KBM-7 (cell line): Measurements from ENCODE around the gene HSD17B2.
"Not testable (repeated sequence)": the region's sequence is repeated elsewhere in the genome, so short reads cannot be mapped to it uniquely, and the experiment has no call there.

ENCODE experiments used
- DNase-seq: peaks from one replicate; pipeline ENCODE4 v3.0.0-alpha.2; 2015
- in situ Hi-C: fragments of 300-500 bp; cut with MboI; formaldehyde crosslinking; loops from 2 replicates; pipeline ENCODE4 v1.14.3; 2020; ENCODE audit warnings: low sequenced_read_pairs, low pct_unique_long_range_greater_than_20kb, mixed read lengths

HSD17B2 gene

GRCh38 chr16:82108100-82108499 is 73.0 kb downstream of the HSD17B2 start:
- in situ Hi-C loops: no loop called here
- no peak for DNase-seq

DNA sequence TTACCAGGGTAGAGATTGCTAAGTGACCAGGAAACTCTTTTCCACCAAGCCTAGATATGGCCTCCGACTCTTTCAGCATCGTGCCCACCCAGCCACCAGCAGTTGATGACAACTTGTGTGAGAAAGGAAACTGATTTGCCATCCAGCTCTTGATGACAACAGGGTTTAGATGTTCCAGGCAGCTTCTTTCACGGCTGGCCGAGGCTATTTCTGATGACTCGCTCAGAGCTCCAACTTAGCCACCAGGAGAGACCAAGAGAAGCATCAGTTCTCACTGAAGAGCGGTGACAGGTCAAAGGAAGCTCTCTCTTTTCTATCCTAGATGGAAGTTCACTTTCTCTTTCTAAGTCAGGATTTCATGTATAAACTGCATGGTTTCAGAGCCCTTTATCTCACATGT is 73.7 kb downstream of the HSD17B2 start:
- DNase-seq: no peak
- in situ Hi-C loops: no loop called here

GRCh38 chr16:82109266-82109665 is 74.2 kb downstream of the HSD17B2 start:
- DNase-seq, in situ Hi-C loops: not testable (repeated sequence)

DNA sequence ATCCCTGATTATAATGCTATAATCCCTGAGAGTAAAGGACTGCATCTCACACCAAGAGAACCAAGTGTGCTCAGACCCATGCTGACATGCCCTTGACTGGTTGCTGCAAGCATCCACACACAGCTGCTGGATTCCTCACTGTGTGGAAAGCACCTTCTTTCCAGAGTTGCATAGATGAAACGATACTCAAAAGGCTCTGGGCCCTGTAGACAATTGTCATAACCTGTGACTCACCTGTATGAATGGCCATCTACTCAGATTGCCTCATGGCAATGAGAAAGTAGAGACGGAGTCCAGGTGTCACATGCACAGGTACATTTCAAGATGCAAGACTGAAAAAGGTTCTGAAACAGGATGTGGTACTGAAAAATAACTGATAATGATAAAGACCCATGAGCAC is 76.9 kb downstream of the HSD17B2 start:
- in situ Hi-C loops: no loop called here

GRCh38 chr16:82113741-82114140 is 78.7 kb downstream of the HSD17B2 start:
- in situ Hi-C loops: no loop called here
- DNase-seq: no peak

More for the DNA sequence above, 76.9 kb downstream of the HSD17B2 start:
- no peak for DNase-seq

DNA sequence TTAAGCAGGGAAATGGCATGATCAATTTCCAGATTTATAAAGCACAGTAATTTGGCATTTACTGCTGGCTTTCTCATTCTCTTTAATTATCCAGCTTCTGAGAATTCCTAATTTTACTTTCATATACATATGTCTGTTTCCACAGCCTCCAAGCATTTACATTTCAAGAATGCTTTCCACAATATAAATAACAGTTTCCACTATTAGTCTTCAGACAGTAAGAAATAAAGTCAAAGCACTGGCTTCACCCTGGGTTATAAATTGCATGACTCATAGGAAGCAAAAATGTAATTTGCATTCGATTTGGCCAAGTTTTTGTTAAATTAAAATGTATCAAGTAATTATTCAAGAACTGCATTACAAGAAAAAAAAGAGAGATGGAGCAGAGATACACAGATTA is 81.5 kb downstream of the HSD17B2 start:
- in situ Hi-C loops: no loop called here
- DNase-seq: no peak

DNA sequence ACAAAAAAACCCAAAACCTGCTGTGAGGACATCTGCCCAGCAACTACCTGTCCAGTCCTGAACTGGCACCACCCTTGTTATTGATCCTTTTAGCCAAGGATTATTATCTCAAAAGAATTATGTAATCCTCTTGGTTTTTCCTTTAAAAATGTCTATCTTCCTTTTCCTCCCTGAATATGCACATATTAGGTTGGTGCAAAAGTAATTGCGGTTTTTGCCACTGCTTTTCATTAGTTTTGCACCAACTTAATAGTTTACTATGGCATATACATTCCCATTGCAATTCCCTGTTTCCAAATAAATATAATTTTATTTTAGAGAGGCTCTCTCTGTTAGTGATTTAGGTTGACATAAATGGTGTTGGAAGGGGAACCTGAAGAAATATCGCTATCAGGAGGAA is 83.7 kb downstream of the HSD17B2 start:
- in situ Hi-C loops: no loop called here
- no peak for DNase-seq

- DNase-seq: no peak
- in situ Hi-C loops: no loop called here
Measured at GRCh38 chr16:82119405-82119804, 84.4 kb downstream of the HSD17B2 start.

GRCh38 chr16:82124651-82125050 is 89.6 kb downstream of the HSD17B2 start:
- DNase-seq: no peak
- in situ Hi-C loops: no loop called here

GRCh38 chr16:82129881-82130280 is 94.8 kb downstream of the HSD17B2 start:
- DNase-seq: no peak
- in situ Hi-C loops: no loop called here

DNA sequence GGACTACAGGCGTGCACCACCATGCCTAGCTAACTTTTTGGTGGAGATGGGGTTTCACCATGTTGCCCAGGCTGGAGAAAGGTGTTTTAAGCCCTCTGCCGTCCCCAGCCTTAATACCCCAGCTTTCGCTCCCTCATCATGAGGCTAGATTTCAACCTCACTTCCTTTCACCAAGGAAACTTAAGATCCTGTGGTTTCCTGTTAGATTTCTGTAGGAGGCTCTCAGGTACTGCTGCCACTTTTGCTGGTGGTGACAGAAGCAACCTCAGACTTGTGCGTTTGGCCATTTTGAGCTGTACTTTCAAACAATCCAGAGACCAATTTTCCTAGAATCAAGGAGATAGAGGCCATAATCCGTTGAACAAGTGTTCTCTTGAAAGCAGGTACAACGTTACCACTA is 98.7 kb downstream of the HSD17B2 start:
- in situ Hi-C loops: no loop called here
- no peak for DNase-seq

GRCh38 chr16:82134846-82135245 is 99.8 kb downstream of the HSD17B2 start:
- in situ Hi-C loops: no loop called here
- DNase-seq: no peak

DNA sequence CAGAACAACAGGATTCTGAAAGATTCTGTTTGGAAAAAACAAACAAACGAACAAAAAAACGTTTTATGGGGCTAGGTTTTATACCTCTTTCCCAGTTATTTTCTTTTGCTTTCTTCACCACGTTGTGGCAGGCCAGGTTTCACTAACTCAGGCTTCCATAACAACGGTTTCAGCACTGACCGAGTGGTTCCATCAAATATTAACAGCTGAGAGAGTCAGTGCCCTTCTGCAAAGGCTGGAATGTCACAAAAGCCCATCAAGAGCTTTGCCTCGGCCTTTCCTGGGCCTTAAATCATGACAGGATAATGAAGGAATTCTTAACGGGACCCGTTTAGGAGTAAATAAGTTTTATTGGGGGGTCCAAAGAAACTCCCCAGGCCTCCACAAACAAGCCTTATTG is 100.8 kb downstream of the HSD17B2 start:
- in situ Hi-C loops: no loop called here
- no peak for DNase-seq

DNA sequence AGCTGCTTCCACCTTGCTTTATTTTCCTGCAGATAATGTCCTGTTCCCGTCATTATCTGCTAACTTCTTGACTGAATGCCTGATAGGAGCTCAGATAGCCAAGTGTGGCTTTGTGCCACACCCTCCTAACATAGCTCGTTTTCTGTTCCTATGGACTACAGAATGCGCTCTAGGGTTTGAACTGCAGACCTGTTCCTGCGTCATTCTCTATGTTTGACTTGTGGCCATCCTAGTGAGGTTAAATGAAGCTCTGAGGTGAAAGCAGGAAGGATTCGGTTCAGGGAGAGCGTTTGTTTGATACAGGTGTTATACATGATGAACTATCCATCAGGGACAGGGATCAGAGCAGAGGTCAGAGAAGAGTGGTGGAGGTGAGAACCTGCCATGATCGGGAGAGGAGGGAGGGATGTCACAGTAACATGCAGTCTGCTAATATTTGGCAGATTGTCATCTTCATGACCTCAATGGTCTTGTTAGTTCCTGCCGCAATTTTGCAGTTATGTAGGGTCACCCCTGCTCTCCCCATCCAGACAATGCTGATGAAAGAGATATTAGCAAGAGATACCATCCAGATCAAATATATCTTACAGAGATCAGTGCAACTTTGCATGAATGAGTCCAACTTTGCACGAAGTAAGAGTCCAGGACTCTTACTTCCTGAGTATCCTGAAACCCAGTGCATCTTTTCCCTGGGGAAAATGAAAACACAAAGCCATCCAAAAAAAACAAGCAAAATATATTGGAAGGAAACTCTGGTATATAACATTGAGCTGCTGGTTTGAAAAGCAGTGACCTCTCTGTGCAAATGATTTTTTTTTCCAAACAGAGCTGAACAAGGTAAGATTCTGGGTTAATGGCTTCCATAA is 102.1 kb downstream of the HSD17B2 start:
- DNase-seq: no peak
- in situ Hi-C loops: no loop called here

- in situ Hi-C loops: no loop called here
- DNase-seq: no peak
Measured at GRCh38 chr16:82137822-82138167, 102.7 kb downstream of the HSD17B2 start.

GRCh38 chr16:82138478-82139285 is 103.6 kb downstream of the HSD17B2 start:
- in situ Hi-C loops: no loop called here
- DNase-seq: no peak

- in situ Hi-C loops: not testable (repeated sequence)
Measured at GRCh38 chr16:82139286-82139571, 104.2 kb downstream of the HSD17B2 start.

DNA sequence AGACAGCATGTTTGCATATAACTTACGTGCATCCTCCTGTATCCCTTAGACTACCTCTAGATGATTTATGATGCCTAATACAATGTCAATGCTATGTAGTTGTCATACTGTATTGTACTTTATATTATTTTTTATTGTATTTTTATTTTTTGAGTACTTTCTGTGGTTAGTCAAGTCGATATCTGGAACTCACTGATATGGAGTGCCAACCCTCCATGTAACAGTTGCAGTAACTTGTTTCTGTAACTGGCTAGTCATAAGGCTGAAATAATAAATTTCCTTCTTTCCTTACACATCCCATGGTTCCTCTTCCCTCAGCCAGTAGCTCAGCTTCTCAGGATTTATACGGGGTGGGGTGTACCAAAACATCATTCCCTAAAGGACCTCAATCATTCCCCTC is 111.5 kb downstream of the HSD17B2 start:
- in situ Hi-C loops: no loop called here
- DNase-seq: no peak

More at GRCh38 chr16:82139286-82139571, 104.2 kb downstream of the HSD17B2 start:
- DNase-seq: not testable (repeated sequence)

DNA sequence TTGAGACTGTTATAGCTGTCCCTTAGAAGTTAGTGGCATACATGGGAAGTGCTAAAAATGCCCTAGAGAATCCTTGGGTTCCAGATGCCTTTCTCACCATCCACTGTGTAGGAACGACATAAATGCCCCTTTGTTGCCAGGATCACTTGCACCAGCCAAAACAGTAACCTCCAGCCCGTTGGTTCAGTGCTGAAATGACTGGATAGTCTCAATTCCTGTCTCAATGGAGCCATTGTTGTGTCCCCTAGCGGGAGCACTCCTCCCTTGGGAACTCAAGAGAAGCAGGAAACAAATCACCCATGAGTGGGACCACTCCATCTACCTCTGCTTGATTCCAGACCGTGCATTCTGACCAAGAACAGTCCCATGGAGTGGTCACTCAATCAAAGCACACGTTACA is 111.9 kb downstream of the HSD17B2 start:
- no peak for DNase-seq
- in situ Hi-C loops: no loop called here

DNA sequence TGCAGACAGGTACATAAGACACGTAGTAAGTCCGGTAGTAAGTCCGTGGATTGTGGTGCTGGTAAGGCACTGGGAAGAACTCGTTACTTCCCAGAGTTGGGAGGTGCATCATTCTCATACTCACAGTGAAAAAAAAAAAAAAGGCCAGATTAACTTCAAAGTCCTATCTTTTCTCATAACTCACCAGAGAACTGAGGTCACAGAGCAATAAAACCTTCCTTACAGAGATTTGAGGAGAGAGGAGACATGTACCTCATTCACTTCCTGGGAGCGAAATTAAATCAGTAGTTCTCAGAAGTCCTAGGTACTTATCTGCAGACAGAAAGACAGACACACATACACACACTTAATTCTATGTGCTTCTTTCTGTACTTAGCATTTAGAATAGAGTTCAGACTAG is 112.5 kb downstream of the HSD17B2 start:
- no peak for DNase-seq
- in situ Hi-C loops: no loop called here
